HG02981 (cell line): ENCODE measurements around the gene XPNPEP2.
A peak's percentile ranks its signal among the peaks of the same experiment; 100 is the strongest.

Experiments
- ATAC-seq: cut with Tn5 transposase; IDR thresholded peaks from one replicate; pipeline ENCODE4 v1.9.1; 2021; ENCODE audit warnings: mild to moderate bottlenecking, moderate library complexity; ENCODE audit not compliant: unreplicated experiment

The XPNPEP2 gene

GRCh38 chrX:129748305-129748704 is 9.5 kb downstream of the XPNPEP2 start:
- no peak for ATAC-seq

GRCh38 chrX:129749069-129749468 is 10.3 kb downstream of the XPNPEP2 start:
- ATAC-seq = no peak

GRCh38 chrX:129750971-129751370 is 12.2 kb downstream of the XPNPEP2 start:
- no peak for ATAC-seq

GRCh38 chrX:129754056-129755024 is 15.6 kb downstream of the XPNPEP2 start:
- no peak for ATAC-seq

- no peak for ATAC-seq
These were observed 17.2 kb downstream of the XPNPEP2 start for GRCh38 chrX:129755779-129756650.

GRCh38 chrX:129759576-129760061 is 20.8 kb downstream of the XPNPEP2 start:
- ATAC-seq = peak; percentile 36

- no peak for ATAC-seq
These were observed 21.4 kb downstream of the XPNPEP2 start for GRCh38 chrX:129760155-129760554.

- ATAC-seq = no peak
These were observed 22.2 kb downstream of the XPNPEP2 start for GRCh38 chrX:129760981-129761380.

- no peak for ATAC-seq
These were observed 22.8 kb downstream of the XPNPEP2 start for GRCh38 chrX:129761596-129761995.

GRCh38 chrX:129762448-129762847 is 23.7 kb downstream of the XPNPEP2 start:
- ATAC-seq = no peak

GRCh38 chrX:129763666-129764065 is 24.9 kb downstream of the XPNPEP2 start:
- no peak for ATAC-seq

- no peak for ATAC-seq
These were observed 29.4 kb downstream of the XPNPEP2 start for GRCh38 chrX:129768186-129768585.

- ATAC-seq = no peak
These were observed 30.0 kb downstream of the XPNPEP2 start for GRCh38 chrX:129768586-129769466.

GRCh38 chrX:129769467-129770154 is 30.8 kb downstream of the XPNPEP2 start:
- peak; percentile 52 for ATAC-seq

GRCh38 chrX:129771266-129771995 is 32.7 kb downstream of the XPNPEP2 start:
- ATAC-seq = no peak

- ATAC-seq = peak; percentile 61
These were observed 34.1 kb downstream of the XPNPEP2 start for GRCh38 chrX:129772796-129773431.

- no peak for ATAC-seq
These were observed 35.1 kb downstream of the XPNPEP2 start for GRCh38 chrX:129773649-129774458.
